GM12878 (cell line): ENCODE measurements around the gene UNC13D. TPM values are rescaled to one million over a fixed set of nuclear protein-coding genes. Genes with fewer than 3 reads are reported as not detected.

Experiments
- ATAC-seq: fragments of 200-7000 bp; cut with Tn5 transposase; 3 replicates; pipeline ENCODE4 v1.9.1; 2020; ENCODE audit warnings: mild to moderate bottlenecking, moderate library complexity
- BruUV-seq: library from RNA; stranded (reverse); fragments of 400-500 nt; replicated peaks from 2 replicates; lab custom pipeline; 2021; lab: Mats Ljungman, UMichigan
- CTCF ChIA-PET: fragments of 300-600 bp; sonication (Branson Sonifier 250); formaldehyde crosslinking; extraction: SDS; loops from one replicate; lab custom pipeline; 2021; ENCODE audit warnings: inconsistent platforms; lab: Yijun Ruan, JAX
- POLR2A ChIA-PET: fragments of 350-600 bp; formaldehyde crosslinking; extraction: SDS; loops from one replicate; lab custom pipeline; 2021; ENCODE audit warnings: inconsistent platforms; lab: Charles Lee
- RAD21 ChIA-PET: fragments of 300-600 bp; sonication (Branson Sonifier 250); formaldehyde crosslinking; loops from one replicate; lab custom pipeline; 2023; ENCODE audit warnings: antibody characterized with exemption; ENCODE audit not compliant: unreplicated experiment; lab: Charles Lee
- SMC1A ChIA-PET: fragments of 300-600 bp; sonication (Branson Sonifier 250); formaldehyde crosslinking; loops from one replicate; lab custom pipeline; 2023; ENCODE audit not compliant: unreplicated experiment, uncharacterized antibody; lab: Charles Lee
- DNase-seq: peaks from one replicate; pipeline ENCODE4 v3.0.0-alpha.2; 2011; ENCODE audit warnings: low read depth, low spot score
- FAIRE-seq: peaks from 3 replicates; lab custom pipeline; 2011; peaks lifted over from hg19 to GRCh38; lab: Jason Lieb, UNC
- H2AFZ ChIP-seq: 2 replicates; pipeline ENCODE4 v1.6.0; 2011; ENCODE audit warnings: low read depth, low read length, control low read depth; ENCODE audit not compliant: control insufficient read depth
- H3K27ac ChIP-seq: 2 replicates; pipeline ENCODE4 v1.5.1; 2011; ENCODE audit warnings: control low read depth; ENCODE audit not compliant: control insufficient read depth, insufficient read depth
- H3K27me3 ChIP-seq, 2 experiments: replicated peaks in 1 of 2; 2 replicates each; pipeline versions ENCODE4 v1.6.0 to v1.6.1; 2011; ENCODE audit warnings: low read length in 1 of 2; ENCODE audit not compliant: control insufficient read depth in 2 of 2, insufficient read depth in 2 of 2
- H3K36me3 ChIP-seq, 2 experiments: 2 replicates each; pipeline ENCODE4 v1.5.1; 2011; ENCODE audit warnings: low read length in 1 of 2; ENCODE audit not compliant: control insufficient read depth in 2 of 2, insufficient read depth in 2 of 2
- H3K4me1 ChIP-seq: 2 replicates; pipeline ENCODE4 v1.6.1; 2011; ENCODE audit warnings: mild to moderate bottlenecking, low read length, moderate library complexity, mixed read lengths; ENCODE audit not compliant: control insufficient read depth, insufficient read depth
- H3K4me2 ChIP-seq: 2 replicates; pipeline ENCODE4 v1.6.0; 2011; ENCODE audit warnings: control low read depth; ENCODE audit not compliant: control insufficient read depth, insufficient read depth
- H3K4me3 ChIP-seq: fragments of 200-600 bp; sonication (generic); 2 replicates; pipeline ENCODE4 v1.5.1; 2016
- H3K79me2 ChIP-seq: 2 replicates; pipeline ENCODE4 v1.6.0; 2011; ENCODE audit warnings: low read length; ENCODE audit not compliant: control insufficient read depth, insufficient read depth
- H3K9ac ChIP-seq: 2 replicates; pipeline ENCODE4 v1.8.0; 2011; ENCODE audit warnings: low read length, control low read depth, mixed read lengths; ENCODE audit not compliant: control insufficient read depth, insufficient read depth
- H3K9me3 ChIP-seq: replicated peaks from 3 replicates; pipeline ENCODE4 v1.5.1; 2011; ENCODE audit warnings: mild to moderate bottlenecking, low read length; ENCODE audit not compliant: control insufficient read depth, insufficient read depth
- H4K20me1 ChIP-seq: 2 replicates; pipeline ENCODE4 v1.6.0; 2011; ENCODE audit not compliant: control insufficient read depth, insufficient read depth
- CHD4 ChIP-seq: fragments of 200-600 bp; sonication (generic); IDR thresholded peaks from 2 replicates; pipeline ENCODE4 v1.6.1; 2016; ENCODE audit warnings: mild to moderate bottlenecking
- CREB1 ChIP-seq: IDR thresholded peaks from 2 replicates; pipeline ENCODE4 v1.6.1; 2012; ENCODE audit warnings: low read depth, mild to moderate bottlenecking, inconsistent platforms
- NRF1 ChIP-seq: conservative IDR thresholded peaks from 2 replicates; pipeline ENCODE4 v1.6.1; 2011; ENCODE audit warnings: mild to moderate bottlenecking, low read depth, low read length, improper control_type of control experiment
- TCF12 ChIP-seq: IDR thresholded peaks from 2 replicates; pipeline ENCODE4 v1.6.1; 2011; ENCODE audit warnings: low read depth, mild to moderate bottlenecking, low read length
- WGBS: methylation state at CpG from one replicate; pipeline ENCODE4 v1.1.6; 2016; ENCODE audit warnings: low lambda C conversion rate; ENCODE audit not compliant: insufficient replicate concordance, insufficient coverage; ENCODE audit errors: missing lambda C conversion rate; 5-methylcytosine and 5-hydroxymethylcytosine counted together
- in situ Hi-C: fragments of 300-500 bp; cut with MboI; formaldehyde crosslinking; loops from 9 replicates; pipeline ENCODE4 v1.14.3; 2018; ENCODE audit warnings: mixed read lengths
- intact Hi-C: fragments of 100-400 bp; cut with micrococcal nuclease; formaldehyde crosslinking; loops from one replicate; pipeline ENCODE4 v1.14.2; 2022; ENCODE audit not compliant: unreplicated experiment
- polyA plus RNA-seq, 11 experiments: library from polyadenylated mRNA; depleted of rRNA in 4 of 11; unstranded in 6 of 11; stranded (reverse) in 5 of 11; fragments of >200 nt; fragmentation: Nextera tagmentation in 4 of 11; fragmentation: Illumina TruSeq in 1 of 11; extraction: Ambion mirVana in 4 of 11; extraction: Trizol in 1 of 11; gene quantifications; 1 replicate in 1 of 11; 2 replicates in 10 of 11; pipeline versions ENCODE4 v1.2.1 to v1.2.3, GENCODE V29; 2011 to 2016; ENCODE audit warnings: inconsistent platforms in 2 of 11, missing spikeins in 2 of 11, low read depth in 1 of 11
- total RNA-seq, 4 experiments: library from RNA; depleted of rRNA in 3 of 4; stranded (reverse); fragments of >200 nt in 3 of 4; fragmentation: Illumina TruSeq in 1 of 4; extraction: Trizol in 1 of 4; gene quantifications; 2 replicates each; pipeline versions ENCODE4 v1.2.1 to v1.2.3, GENCODE V29; 2013 to 2021

Gene UNC13D
- total and polyA plus RNA-seq, 10 of the 15 experiments (the other 5 are each of a cell fraction or from before 2014, with no cell fraction given), result 0.32 to 63.9 (median 25.2) TPM

- SMC1A ChIA-PET, result interaction anchor here (0.9 to 2.1 kb wide), 5 partner anchors 8 to 85 kb away, joined by 3 to 18 read pairs (median 3); partner anchors contain the start of genes TRIM65, UNK and WBP2
- POLR2A ChIA-PET, result interaction anchor here (0.6 to 4.5 kb wide), 5 partner anchors 8 to 69 kb away, joined by 4 to 42 read pairs (median 31); partner anchors contain the start of gene WBP2
- FAIRE-seq, result no peak
These were observed 2.7 kb upstream of the UNC13D start for GRCh38 chr17:75846692-75847613.

More at GRCh38 chr17:75846692-75847613, 2.7 kb upstream of the UNC13D start:
- H3K4me3 ChIP-seq, result no peak overlapping the region
- DNase-seq, result no peak
- peaks cover 14% of the 10 kb centered on the region for H3K4me1 ChIP-seq
- in situ Hi-C loops, result no loop called here
- no peaks in the 10 kb centered on the region for H4K20me1 ChIP-seq
- H3K27me3 ChIP-seq, result no peaks in the 10 kb centered on the region
- TF ChIP-seq NRF1 (no peak), CREB1 (no peak), CHD4 (no peak), TCF12 (no peak)
- 90% methylated on average over 31 of the region's 34 CpGs for WGBS
- H3K4me2 ChIP-seq, result no peak overlapping the region
- H3K9me3 ChIP-seq, result no peaks in the 10 kb centered on the region
- intact Hi-C loops, result no loop called here
- no TSS peak for BruUV-seq
- no peak overlapping the region for H3K27ac ChIP-seq
- no peak for ATAC-seq
- no peak overlapping the region for H3K9ac ChIP-seq
- ChIA-PET RAD21 (interaction anchor here (1.2 to 3.6 kb wide), 8 partner anchors 9 to 94 kb away, joined by 3 to 21 read pairs (median 5); partner anchors contain the start of genes GALK1, TRIM47 and WBP2), CTCF (interaction anchor here (0.6 to 8.7 kb wide), 12 partner anchors 11 to 94 kb away, joined by 3 to 117 read pairs (median 7); partner anchors contain the start of genes GALK1, TRIM47, TRIM65 and WBP2)
- no peak overlapping the region for H2AFZ ChIP-seq
- H3K36me3 ChIP-seq, result peaks cover 3 to 9% of the 10 kb centered on the region in 2 experiments
- peaks cover 18% of the 10 kb centered on the region for H3K79me2 ChIP-seq
